ENCODE data around the gene CACNA2D2. TPM values are rescaled to one million over a fixed set of nuclear protein-coding genes. Genes with fewer than 3 reads are reported as not detected.

The CACNA2D2 gene
- polyA plus RNA-seq, 3 donors, result 13.9 to 16.1 (median 14.0) TPM

- DNase-seq (ENCODE audit: low read depth in 3 of 3, low spot score in 2 of 3), result no peak
These were observed 183.4 kb downstream of the CACNA2D2 start for GRCh38 chr3:50319894-50320625.

GRCh38 chr3:50319181-50319893 lies 184.1 kb downstream of the CACNA2D2 start:
- no peak for DNase-seq (ENCODE audit: low read depth in 3 of 3, low spot score in 2 of 3)

- no peak for DNase-seq (ENCODE audit: low read depth in 3 of 3, low spot score in 2 of 3)
These were observed 184.8 kb downstream of the CACNA2D2 start for GRCh38 chr3:50318615-50319014.

- DNase-seq (ENCODE audit: low read depth in 3 of 3, low spot score in 2 of 3), result no peak
These were observed 185.3 kb downstream of the CACNA2D2 start for GRCh38 chr3:50318163-50318562.

- no peak for DNase-seq (ENCODE audit: low read depth in 3 of 3, low spot score in 2 of 3)
These were observed 186.1 kb downstream of the CACNA2D2 start for GRCh38 chr3:50317300-50317699.

- DNase-seq (ENCODE audit: low read depth in 3 of 3, low spot score in 2 of 3), result no peak
These were observed 186.7 kb downstream of the CACNA2D2 start for GRCh38 chr3:50316657-50317242.

GRCh38 chr3:50314816-50315215 lies 188.6 kb downstream of the CACNA2D2 start:
- DNase-seq (ENCODE audit: low read depth in 3 of 3, low spot score in 2 of 3), result no peak

- no peak for DNase-seq (ENCODE audit: low read depth in 3 of 3, low spot score in 2 of 3)
These were observed 189.1 kb downstream of the CACNA2D2 start for GRCh38 chr3:50314342-50314741.

Other genes with a start within 250 kb of the CACNA2D2 start
- 10 to 100 TPM; 75.2 to 77.0 (median 76.3) TPM for gene SEMA3B, start 234.5 kb downstream of the CACNA2D2 start, polyA plus RNA-seq (ENCODE audit: insufficient read length in 3 of 3)
- gene LSMEM2, start 224.5 kb downstream of the CACNA2D2 start, polyA plus RNA-seq (ENCODE audit: insufficient read length in 3 of 3), result under 1 TPM; 0.42 to 0.54 (median 0.50) TPM
- 10 to 100 TPM; 35.0 to 39.1 (median 37.7) TPM for gene IFRD2, start 211.2 kb downstream of the CACNA2D2 start, polyA plus RNA-seq (ENCODE audit: insufficient read length in 3 of 3)
- gene HYAL3, start 204.2 kb downstream of the CACNA2D2 start, polyA plus RNA-seq (ENCODE audit: insufficient read length in 3 of 3), result 1 to 10 TPM; 2.9 to 3.2 (median 3.1) TPM
- gene NAA80, start 204.2 kb downstream of the CACNA2D2 start, polyA plus RNA-seq (ENCODE audit: insufficient read length in 3 of 3), result 1 to 10 TPM; 7.6 to 8.6 (median 8.2) TPM
- 1 to 10 TPM; 6.3 to 7.1 (median 7.0) TPM for gene HYAL1, start 200.1 kb downstream of the CACNA2D2 start, polyA plus RNA-seq (ENCODE audit: insufficient read length in 3 of 3)
- gene HYAL2, start 180.9 kb downstream of the CACNA2D2 start, polyA plus RNA-seq (ENCODE audit: insufficient read length in 3 of 3), result 10 to 100 TPM; 62.7 to 74.3 (median 70.7) TPM
- gene TUSC2, start 175.4 kb downstream of the CACNA2D2 start, polyA plus RNA-seq (ENCODE audit: insufficient read length in 3 of 3), result 10 to 100 TPM; 22.6 to 25.7 (median 24.5) TPM
- gene RASSF1, start 162.8 kb downstream of the CACNA2D2 start, polyA plus RNA-seq (ENCODE audit: insufficient read length in 3 of 3), result 10 to 100 TPM; 16.1 to 17.0 (median 16.4) TPM
- gene ZMYND10, start 157.9 kb downstream of the CACNA2D2 start, polyA plus RNA-seq (ENCODE audit: insufficient read length in 3 of 3), result 1 to 10 TPM; 3.3 to 4.1 (median 3.4) TPM
- 10 to 100 TPM; 31.0 to 35.2 (median 33.8) TPM for gene NPRL2, start 152.9 kb downstream of the CACNA2D2 start, polyA plus RNA-seq (ENCODE audit: insufficient read length in 3 of 3)
- 10 to 100 TPM; 14.9 to 16.7 (median 15.6) TPM for gene CYB561D2, start 152.8 kb downstream of the CACNA2D2 start, polyA plus RNA-seq (ENCODE audit: insufficient read length in 3 of 3)
- gene TMEM115, start 144.1 kb downstream of the CACNA2D2 start, polyA plus RNA-seq (ENCODE audit: insufficient read length in 3 of 3), result 10 to 100 TPM; 30.9 to 35.9 (median 32.3) TPM
- 10 to 100 TPM; 14.0 to 16.8 (median 16.0) TPM for gene C3orf18, start 64.1 kb upstream of the CACNA2D2 start, polyA plus RNA-seq (ENCODE audit: insufficient read length in 3 of 3)
- 10 to 100 TPM; 19.5 to 20.8 (median 19.9) TPM for gene HEMK1, start 65.9 kb upstream of the CACNA2D2 start, polyA plus RNA-seq (ENCODE audit: insufficient read length in 3 of 3)
- 10 to 100 TPM; 27.9 to 33.9 (median 31.8) TPM for gene CISH, start 108.1 kb upstream of the CACNA2D2 start, polyA plus RNA-seq (ENCODE audit: insufficient read length in 3 of 3)
- 10 to 100 TPM; 53.2 to 59.6 (median 58.3) TPM for gene MAPKAPK3, start 113.5 kb upstream of the CACNA2D2 start, polyA plus RNA-seq (ENCODE audit: insufficient read length in 3 of 3)
- gene DOCK3, start 171.3 kb upstream of the CACNA2D2 start, polyA plus RNA-seq (ENCODE audit: insufficient read length in 3 of 3), result 1 to 10 TPM in 2 of 3 donors, under 1 TPM in 1; 0.88 to 1.4 (median 1.2) TPM

All from right renal cortex interstitium (tissue), 3 donors.